ENCODE measurements around the gene INVS. TPM values are rescaled to one million over a fixed set of nuclear protein-coding genes. Genes with fewer than 3 reads are reported as not detected.

Gene INVS
- total RNA-seq, 1 experiment from 2014 or later, result 21.1 TPM

- TF ChIP-seq POLR2AphosphoS5 (IDR thresholded peaks at IDR 0.05; ENCODE audit: low read depth, low read length) (no peak), SRF (IDR thresholded peaks at IDR 0.05; ENCODE audit: low read depth) (no peak), ZFX (IDR thresholded peaks at IDR 0.05) (no peak), POLR2A (IDR thresholded peaks at IDR 0.05; ENCODE audit: borderline replicate concordance, extremely low read depth, insufficient read depth, insufficient read length) (no peak), EZH2 (IDR thresholded peaks at IDR 0.05) (no peak), CEBPB (IDR thresholded peaks at IDR 0.05; ENCODE audit: low read depth) (no peak), FOSL1 (IDR thresholded peaks at IDR 0.05; ENCODE audit: low read depth) (no peak), JUND (IDR thresholded peaks at IDR 0.05) (no peak), CBX3 (IDR thresholded peaks at IDR 0.05; ENCODE audit: low read depth) (no peak)
- TF ChIP-seq, protein P1, sequence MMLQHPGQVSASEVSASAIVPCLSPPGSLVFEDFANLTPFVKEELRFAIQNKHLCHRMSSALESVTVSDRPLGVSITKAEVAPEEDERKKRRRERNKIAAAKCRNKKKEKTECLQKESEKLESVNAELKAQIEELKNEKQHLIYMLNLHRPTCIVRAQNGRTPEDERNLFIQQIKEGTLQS (IDR thresholded peaks at IDR 0.05), result no peak
- Histone ChIP-seq H4K20me1 (ENCODE audit: insufficient read depth) (no peaks in the 10 kb centered on the region), H2AFZ (ENCODE audit: low read depth, low read length, poor library complexity, severe bottlenecking) (no peak overlapping the region), H3K79me2 (ENCODE audit: insufficient read depth, low read length) (peaks cover 11% of the 10 kb centered on the region; the same call in 1 of the 2 replicates), H3K27ac (ENCODE audit: low read depth, low read length) (no peak overlapping the region), H3K36me3 (ENCODE audit: control insufficient read depth in 1 of 2, insufficient read depth in 2 of 2, low read length in 2 of 2) (0 out of 4 replicates have a peak, but pooled peaks cover 0 to 4% of the 10 kb centered on the region in 2 experiments), H3K4me3 (replicated peaks in 1 of 2; ENCODE audit: low read depth in 1 of 2, low read length in 2 of 2) (no peak overlapping the region), H3K27me3 (ENCODE audit: insufficient read depth, low read length) (no peaks in the 10 kb centered on the region), H3K4me1 (ENCODE audit: control insufficient read depth in 1 of 2, insufficient read depth in 2 of 2, low read length in 2 of 2) (no peaks in the 10 kb centered on the region), H3K9ac (ENCODE audit: low read length) (no peak overlapping the region), H3K9me3 (ENCODE audit: control insufficient read depth in 1 of 2, insufficient read depth in 1 of 2, low read depth in 1 of 2, low read length in 2 of 2) (0 out of 4 replicates have a peak, but pooled peaks cover 0 to 2% of the 10 kb centered on the region in 2 experiments), H3K9me2 (ENCODE audit: insufficient read depth) (no peaks in the 10 kb centered on the region), H3K4me2 (ENCODE audit: low read length) (no peak overlapping the region)
- DNase-seq (ENCODE audit: low read depth, low spot score), result no peak
- RAD21 ChIA-PET (ENCODE audit: low non-redundant PET in 1 of 2, low total read pairs in 2 of 2, uncharacterized antibody in 2 of 2, unreplicated experiment in 2 of 2), result no interaction called here
- POLR2A ChIA-PET, result no interaction called here
- intact Hi-C loops (cut with micrococcal nuclease), result no loop called here
- BruUV-seq (replicated peaks), result no TSS peak
- ATAC-seq, result no peak
- CTCF ChIA-PET, result no interaction called here
Observed at GRCh38 chr9:100126423-100126822, 27.4 kb downstream of the INVS start.

DNA sequence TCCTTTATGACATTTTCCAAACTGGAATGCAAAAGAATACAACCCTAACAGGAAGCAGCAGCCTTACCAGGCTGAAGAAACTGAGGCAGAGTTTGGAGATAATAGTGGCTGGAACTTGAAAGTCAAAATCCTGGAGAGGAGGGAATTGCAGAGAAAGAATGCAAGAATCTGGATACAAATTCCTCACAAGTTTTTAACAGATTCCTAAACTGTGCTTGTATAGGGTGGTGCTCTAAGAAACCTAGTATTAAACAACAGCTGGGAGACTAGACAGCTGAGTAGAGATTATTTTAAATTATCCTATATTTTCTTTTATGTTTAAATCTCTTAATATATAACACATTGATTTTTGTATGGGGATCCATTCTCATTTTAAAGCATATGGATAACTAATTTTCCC is 30.7 kb downstream of the INVS start:
- ChIA-PET CTCF (no interaction called here), RAD21 (ENCODE audit: low non-redundant PET in 1 of 2, low total read pairs in 2 of 2, uncharacterized antibody in 2 of 2, unreplicated experiment in 2 of 2) (no interaction called here), POLR2A (no interaction called here)
- BruUV-seq (replicated peaks), result no TSS peak
- no peak overlapping the region for H3K9ac ChIP-seq (ENCODE audit: low read length)
- no peak overlapping the region for H3K4me2 ChIP-seq (ENCODE audit: low read length)
- no peaks in the 10 kb centered on the region for H3K4me1 ChIP-seq (ENCODE audit: control insufficient read depth in 1 of 2, insufficient read depth in 2 of 2, low read length in 2 of 2)
- no peaks in the 10 kb centered on the region for H3K79me2 ChIP-seq (ENCODE audit: insufficient read depth, low read length)
- ATAC-seq (no peak), DNase-seq (ENCODE audit: low read depth, low spot score) (no peak)
- no peaks in the 10 kb centered on the region for H3K36me3 ChIP-seq (ENCODE audit: control insufficient read depth in 1 of 2, insufficient read depth in 2 of 2, low read length in 2 of 2)
- H3K4me3 ChIP-seq (replicated peaks in 1 of 2; ENCODE audit: low read depth in 1 of 2, low read length in 2 of 2), result no peak overlapping the region
- H3K27ac ChIP-seq (ENCODE audit: low read depth, low read length), result no peak overlapping the region
- no peak overlapping the region for H2AFZ ChIP-seq (ENCODE audit: low read depth, low read length, poor library complexity, severe bottlenecking)
- no peaks in the 10 kb centered on the region for H3K9me3 ChIP-seq (ENCODE audit: control insufficient read depth in 1 of 2, insufficient read depth in 1 of 2, low read depth in 1 of 2, low read length in 2 of 2)
- no peaks in the 10 kb centered on the region for H3K27me3 ChIP-seq (ENCODE audit: insufficient read depth, low read length)
- no peaks in the 10 kb centered on the region for H4K20me1 ChIP-seq (ENCODE audit: insufficient read depth)
- H3K9me2 ChIP-seq (ENCODE audit: insufficient read depth), result no peaks in the 10 kb centered on the region
- intact Hi-C loops (cut with micrococcal nuclease), result no loop called here
- TF ChIP-seq MAX (IDR thresholded peaks at IDR 0.05) (no peak), EZH2phosphoT487 (IDR thresholded peaks at IDR 0.05; ENCODE audit: borderline replicate concordance) (no peak), POLR2AphosphoS5 (IDR thresholded peaks at IDR 0.05; ENCODE audit: low read depth, low read length) (no peak), EGR1 (IDR thresholded peaks at IDR 0.05; ENCODE audit: low read depth) (no peak), JUND (IDR thresholded peaks at IDR 0.05) (no peak), TCF7L2 (IDR thresholded peaks at IDR 0.05; ENCODE audit: borderline replicate concordance, extremely low read depth, insufficient read depth, insufficient read length) (no peak), ZFX (IDR thresholded peaks at IDR 0.05) (no peak), POLR2A (IDR thresholded peaks at IDR 0.05; ENCODE audit: borderline replicate concordance, extremely low read depth, insufficient read depth, insufficient read length) (no peak), RAD21 (IDR thresholded peaks at IDR 0.05; ENCODE audit: low read depth) (no peak), ELF1 (IDR thresholded peaks at IDR 0.05; ENCODE audit: borderline replicate concordance, low read depth) (no peak)
- TF ChIP-seq, protein P2, sequence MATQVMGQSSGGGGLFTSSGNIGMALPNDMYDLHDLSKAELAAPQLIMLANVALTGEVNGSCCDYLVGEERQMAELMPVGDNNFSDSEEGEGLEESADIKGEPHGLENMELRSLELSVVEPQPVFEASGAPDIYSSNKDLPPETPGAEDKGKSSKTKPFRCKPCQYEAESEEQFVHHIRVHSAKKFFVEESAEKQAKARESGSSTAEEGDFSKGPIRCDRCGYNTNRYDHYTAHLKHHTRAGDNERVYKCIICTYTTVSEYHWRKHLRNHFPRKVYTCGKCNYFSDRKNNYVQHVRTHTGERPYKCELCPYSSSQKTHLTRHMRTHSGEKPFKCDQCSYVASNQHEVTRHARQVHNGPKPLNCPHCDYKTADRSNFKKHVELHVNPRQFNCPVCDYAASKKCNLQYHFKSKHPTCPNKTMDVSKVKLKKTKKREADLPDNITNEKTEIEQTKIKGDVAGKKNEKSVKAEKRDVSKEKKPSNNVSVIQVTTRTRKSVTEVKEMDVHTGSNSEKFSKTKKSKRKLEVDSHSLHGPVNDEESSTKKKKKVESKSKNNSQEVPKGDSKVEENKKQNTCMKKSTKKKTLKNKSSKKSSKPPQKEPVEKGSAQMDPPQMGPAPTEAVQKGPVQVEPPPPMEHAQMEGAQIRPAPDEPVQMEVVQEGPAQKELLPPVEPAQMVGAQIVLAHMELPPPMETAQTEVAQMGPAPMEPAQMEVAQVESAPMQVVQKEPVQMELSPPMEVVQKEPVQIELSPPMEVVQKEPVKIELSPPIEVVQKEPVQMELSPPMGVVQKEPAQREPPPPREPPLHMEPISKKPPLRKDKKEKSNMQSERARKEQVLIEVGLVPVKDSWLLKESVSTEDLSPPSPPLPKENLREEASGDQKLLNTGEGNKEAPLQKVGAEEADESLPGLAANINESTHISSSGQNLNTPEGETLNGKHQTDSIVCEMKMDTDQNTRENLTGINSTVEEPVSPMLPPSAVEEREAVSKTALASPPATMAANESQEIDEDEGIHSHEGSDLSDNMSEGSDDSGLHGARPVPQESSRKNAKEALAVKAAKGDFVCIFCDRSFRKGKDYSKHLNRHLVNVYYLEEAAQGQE (IDR thresholded peaks at IDR 0.05; ENCODE audit: low read depth), result no peak

Data from HCT116 (cell line).